ENCODE data around the gene RAB5B.
"Not testable (repeated sequence)": the region's sequence is repeated elsewhere in the genome, so short reads cannot be mapped to it uniquely, and the experiment has no call there.

The RAB5B gene

GRCh38 chr12:55942577-55943136 lies 31.2 kb upstream of the RAB5B start:
- DNase-seq: no peak

GRCh38 chr12:55946553-55946952 lies 27.3 kb upstream of the RAB5B start:
- no peak for DNase-seq

GRCh38 chr12:55955344-55955743 lies 18.5 kb upstream of the RAB5B start:
- no peak for DNase-seq

- DNase-seq: no peak
Observed at GRCh38 chr12:55955800-55956508, 17.9 kb upstream of the RAB5B start.

- DNase-seq: no peak
Observed at GRCh38 chr12:55957106-55957859, 16.6 kb upstream of the RAB5B start.

GRCh38 chr12:55963760-55964159 lies 10.1 kb upstream of the RAB5B start:
- DNase-seq: no peak

- no peak for DNase-seq
Observed at GRCh38 chr12:55965240-55965639, 8.6 kb upstream of the RAB5B start.

- peak; percentile 19 for DNase-seq
Observed at GRCh38 chr12:55965941-55966407, 7.9 kb upstream of the RAB5B start, which contains the start of gene PMEL. Gene PMEL (minus strand): TSS chr12:55966042. CDS start chr12:55966011, 31 bp downstream.

- DNase-seq: peak; percentile 81
Observed at GRCh38 chr12:55966408-55967281, 7.2 kb upstream of the RAB5B start, which contains the start of gene CDK2. Gene CDK2 (plus strand): TSS chr12:55966830. CDS start chr12:55967009, 179 bp downstream.

GRCh38 chr12:55969356-55969755 lies 4.5 kb upstream of the RAB5B start:
- DNase-seq: no peak

GRCh38 chr12:55970775-55971174 lies 3.1 kb upstream of the RAB5B start:
- DNase-seq: peak; percentile 25

GRCh38 chr12:55972042-55972441 lies 1.8 kb upstream of the RAB5B start:
- no peak for DNase-seq

- no peak for DNase-seq
Observed at GRCh38 chr12:55972456-55972855, 1.4 kb upstream of the RAB5B start.

- no peak for DNase-seq
Observed at GRCh38 chr12:55972911-55973598, 823 bp upstream of the RAB5B start.

GRCh38 chr12:55974308-55974730 lies 441 bp downstream of the RAB5B start:
- DNase-seq: peak; percentile 61

GRCh38 chr12:55978393-55978792 lies 4.5 kb downstream of the RAB5B start:
- no peak for DNase-seq

- no peak for DNase-seq
Observed at GRCh38 chr12:55979069-55979468, 5.2 kb downstream of the RAB5B start.

GRCh38 chr12:55981882-55982281 lies 8.0 kb downstream of the RAB5B start:
- not testable (repeated sequence) for DNase-seq

GRCh38 chr12:55982319-55982936 lies 8.6 kb downstream of the RAB5B start:
- DNase-seq: peak; percentile 81

GRCh38 chr12:55983232-55983842 lies 9.5 kb downstream of the RAB5B start:
- DNase-seq: peak; percentile 41

- DNase-seq: peak; percentile 54
Observed at GRCh38 chr12:55984861-55985260, 11.0 kb downstream of the RAB5B start.
